Smooth muscle cell (in vitro differentiated cells): ENCODE data around the gene RSKR. TPM values are rescaled to one million over a fixed set of nuclear protein-coding genes. Genes with fewer than 3 reads are reported as not detected.
"Not testable (repeated sequence)": the region's sequence is repeated elsewhere in the genome, so short reads cannot be mapped to it uniquely, and the experiment has no call there.

Experiments
- DNase-seq: peaks from one replicate; lab custom pipeline; 2025; ENCODE audit not compliant: unreplicated experiment; lab: John Stamatoyannopoulos, UW
- H2AFZ ChIP-seq: fragments of 200-600 bp; sonication (generic); 2 replicates; pipeline ENCODE4 v1.6.0; 2016; ENCODE audit warnings: antibody characterized with exemption, low read depth, mild to moderate bottlenecking
- H3F3A ChIP-seq: fragments of 200-600 bp; sonication (generic); 2 replicates; pipeline ENCODE4 v1.6.0; 2017; ENCODE audit warnings: antibody characterized with exemption, low read depth
- H3K27ac ChIP-seq: fragments of 200-600 bp; sonication (generic); 2 replicates; pipeline ENCODE4 v1.5.1; 2016; ENCODE audit warnings: low read depth, mild to moderate bottlenecking
- H3K27me3 ChIP-seq: fragments of 200-600 bp; sonication (generic); 2 replicates; pipeline ENCODE4 v1.6.1; 2016; ENCODE audit warnings: low read depth, mild to moderate bottlenecking
- H3K36me3 ChIP-seq: fragments of 200-600 bp; sonication (generic); 2 replicates; pipeline ENCODE4 v1.5.1; 2016; ENCODE audit warnings: low read depth
- H3K4me1 ChIP-seq: fragments of 200-600 bp; sonication (generic); 2 replicates; pipeline ENCODE4 v1.5.1; 2016; ENCODE audit warnings: low read depth
- H3K4me2 ChIP-seq: fragments of 200-600 bp; sonication (generic); 2 replicates; pipeline ENCODE4 v1.6.0; 2016; ENCODE audit warnings: mild to moderate bottlenecking
- H3K4me3 ChIP-seq: fragments of 200-600 bp; sonication (generic); 2 replicates; pipeline ENCODE4 v1.5.1; 2016; ENCODE audit warnings: mild to moderate bottlenecking
- H3K79me2 ChIP-seq: fragments of 200-600 bp; sonication (generic); 2 replicates; pipeline ENCODE4 v1.6.0; 2016; ENCODE audit warnings: low read depth, mild to moderate bottlenecking
- H3K9ac ChIP-seq: fragments of 200-600 bp; sonication (generic); 2 replicates; pipeline ENCODE4 v1.6.0; 2016; ENCODE audit warnings: low read depth
- H3K9me3 ChIP-seq: fragments of 200-600 bp; sonication (generic); replicated peaks from 2 replicates; pipeline ENCODE4 v1.5.1; 2016; ENCODE audit warnings: low read depth
- H4K20me1 ChIP-seq: fragments of 200-600 bp; sonication (generic); 2 replicates; pipeline ENCODE4 v1.6.0; 2016; ENCODE audit warnings: low read depth
- WGBS: methylation state at CpG from one replicate; pipeline ENCODE4 v1.1.7; 2016; ENCODE audit warnings: low lambda C conversion rate; 5-methylcytosine and 5-hydroxymethylcytosine counted together
- polyA plus RNA-seq: library from polyadenylated mRNA; unstranded; fragments of >200 nt; fragmentation: Nextera tagmentation; extraction: Ambion mirVana; gene quantifications from 2 replicates; pipeline ENCODE4 v1.2.1, GENCODE V29; 2016
- total RNA-seq: library from RNA; depleted of rRNA; stranded (reverse); fragments of >200 nt; gene quantifications from 2 replicates; pipeline ENCODE4 v1.2.3, GENCODE V29; 2014
- TF ChIP-seq, protein P1 (sequence below): fragments of 200-600 bp; sonication (generic); IDR thresholded peaks from 2 replicates; pipeline ENCODE4 v1.5.1; 2017; ENCODE audit warnings: borderline replicate concordance, mild to moderate bottlenecking, antibody characterized with exemption; ENCODE audit not compliant: insufficient read depth, poor library complexity, severe bottlenecking

The RSKR gene
- total and polyA plus RNA-seq, 2 experiments from 2014 or later, result 2.0 to 3.8 TPM

- no peak overlapping the region for H3K4me2 ChIP-seq
- H3K9ac ChIP-seq, result no peak overlapping the region
- H3K27ac ChIP-seq, result no peak overlapping the region
- H3K4me3 ChIP-seq, result no peak overlapping the region
- H2AFZ ChIP-seq, result no peak overlapping the region
- H3K9me3 ChIP-seq, result no peaks in the 10 kb centered on the region
- DNase-seq, result no peak
- H4K20me1 ChIP-seq, result no peaks in the 10 kb centered on the region
- no peaks in the 10 kb centered on the region for H3F3A ChIP-seq
- no peaks in the 10 kb centered on the region for H3K27me3 ChIP-seq
- WGBS, result 91% methylated on average over 6 of the region's 6 CpGs
- peaks cover 13% of the 10 kb centered on the region for H3K36me3 ChIP-seq
- H3K79me2 ChIP-seq, result no peaks in the 10 kb centered on the region
- TF ChIP-seq, protein P1, sequence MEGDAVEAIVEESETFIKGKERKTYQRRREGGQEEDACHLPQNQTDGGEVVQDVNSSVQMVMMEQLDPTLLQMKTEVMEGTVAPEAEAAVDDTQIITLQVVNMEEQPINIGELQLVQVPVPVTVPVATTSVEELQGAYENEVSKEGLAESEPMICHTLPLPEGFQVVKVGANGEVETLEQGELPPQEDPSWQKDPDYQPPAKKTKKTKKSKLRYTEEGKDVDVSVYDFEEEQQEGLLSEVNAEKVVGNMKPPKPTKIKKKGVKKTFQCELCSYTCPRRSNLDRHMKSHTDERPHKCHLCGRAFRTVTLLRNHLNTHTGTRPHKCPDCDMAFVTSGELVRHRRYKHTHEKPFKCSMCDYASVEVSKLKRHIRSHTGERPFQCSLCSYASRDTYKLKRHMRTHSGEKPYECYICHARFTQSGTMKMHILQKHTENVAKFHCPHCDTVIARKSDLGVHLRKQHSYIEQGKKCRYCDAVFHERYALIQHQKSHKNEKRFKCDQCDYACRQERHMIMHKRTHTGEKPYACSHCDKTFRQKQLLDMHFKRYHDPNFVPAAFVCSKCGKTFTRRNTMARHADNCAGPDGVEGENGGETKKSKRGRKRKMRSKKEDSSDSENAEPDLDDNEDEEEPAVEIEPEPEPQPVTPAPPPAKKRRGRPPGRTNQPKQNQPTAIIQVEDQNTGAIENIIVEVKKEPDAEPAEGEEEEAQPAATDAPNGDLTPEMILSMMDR, result peak; percentile 56
- H3K4me1 ChIP-seq, result no peaks in the 10 kb centered on the region
Measured at GRCh38 chr17:28612936-28613872, 781 bp downstream of the RSKR start.

DNA sequence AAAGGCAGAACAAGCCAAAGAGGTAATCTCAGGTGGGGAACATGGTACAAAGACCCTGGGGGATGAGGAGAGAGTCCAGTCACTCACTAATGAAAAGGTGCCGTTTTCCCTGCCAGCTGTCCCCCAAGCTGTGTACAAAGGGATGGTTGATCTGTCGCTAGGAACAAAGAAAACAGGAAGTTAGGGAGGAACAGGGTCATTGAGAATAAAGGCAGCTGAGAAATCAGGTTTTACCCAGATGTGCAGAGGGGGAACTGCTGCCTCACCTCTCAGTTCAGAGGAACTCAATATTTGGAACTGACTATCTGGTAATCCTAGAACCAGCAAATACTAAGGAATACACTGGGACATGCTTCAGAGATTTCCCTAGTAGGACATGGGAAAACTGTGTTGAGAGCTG, 1.5 kb downstream of the RSKR start:
- H3K4me2 ChIP-seq, result no peak overlapping the region
- WGBS, result 97% methylated on average over 2 of the region's 2 CpGs

DNA sequence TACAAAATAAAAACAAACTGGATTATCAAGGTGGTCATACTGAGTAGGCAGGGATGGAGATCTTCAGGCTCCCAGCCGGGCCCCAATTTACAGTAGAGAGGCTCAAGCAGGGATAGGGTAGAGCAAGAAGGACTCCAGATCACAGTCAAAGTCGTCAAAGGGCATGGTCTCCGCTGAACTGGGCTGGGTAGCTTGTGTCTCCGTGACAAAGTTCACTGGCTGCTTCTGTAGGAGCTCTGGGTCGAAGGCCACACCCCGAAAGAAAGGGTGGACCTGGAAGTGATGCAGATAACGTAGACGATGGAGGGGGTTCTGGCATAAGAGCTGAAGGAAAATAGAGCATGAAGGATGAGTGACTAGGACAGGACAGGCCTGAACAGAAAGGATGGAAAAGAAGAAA, 3.6 kb downstream of the RSKR start:
- H3K79me2 ChIP-seq, result no peaks in the 10 kb centered on the region
- H3K4me2 ChIP-seq, result no peak overlapping the region
- H3K4me1 ChIP-seq, result no peaks in the 10 kb centered on the region
- H3F3A ChIP-seq, result no peaks in the 10 kb centered on the region
- H4K20me1 ChIP-seq, result no peaks in the 10 kb centered on the region
- 96% methylated on average over 8 of the region's 8 CpGs for WGBS
- TF ChIP-seq, protein P1, result no peak
- DNase-seq, result no peak
- peaks cover 4% of the 10 kb centered on the region for H3K36me3 ChIP-seq
- no peak overlapping the region for H3K9ac ChIP-seq
- no peaks in the 10 kb centered on the region for H3K27me3 ChIP-seq
- H2AFZ ChIP-seq, result no peak overlapping the region
- H3K4me3 ChIP-seq, result no peak overlapping the region
- no peaks in the 10 kb centered on the region for H3K9me3 ChIP-seq
- no peak overlapping the region for H3K27ac ChIP-seq

More for the DNA sequence above, 1.5 kb downstream of the RSKR start:
- Histone ChIP-seq H3F3A (no peaks in the 10 kb centered on the region), H3K4me1 (no peaks in the 10 kb centered on the region), H4K20me1 (no peaks in the 10 kb centered on the region), H3K9me3 (no peaks in the 10 kb centered on the region), H3K4me3 (no peak overlapping the region), H3K9ac (no peak overlapping the region), H2AFZ (no peak overlapping the region), H3K36me3 (peaks cover 9% of the 10 kb centered on the region), H3K27ac (no peak overlapping the region), H3K79me2 (no peaks in the 10 kb centered on the region), H3K27me3 (no peaks in the 10 kb centered on the region)
- no peak for DNase-seq
- TF ChIP-seq, protein P1, result no peak

- not testable (repeated sequence) for H3K4me2 ChIP-seq, H2AFZ ChIP-seq, H3K27ac ChIP-seq, H3K9ac ChIP-seq, H3K4me3 ChIP-seq, H3F3A ChIP-seq, DNase-seq, H4K20me1 ChIP-seq, H3K79me2 ChIP-seq, H3K27me3 ChIP-seq, H3K9me3 ChIP-seq, H3K4me1 ChIP-seq, H3K36me3 ChIP-seq
- WGBS, result 96% methylated on average over 4 of the region's 31 CpGs
Measured at GRCh38 chr17:28604031-28604430, 10.0 kb downstream of the RSKR start.
